H1 (cell line): Measurements from ENCODE around the gene NAV2. TPM values are rescaled to one million over a fixed set of nuclear protein-coding genes. Genes with fewer than 3 reads are reported as not detected.

Experiments
- CTCF ChIA-PET: fragments of 300-600 bp; sonication (Branson Sonifier 250); formaldehyde crosslinking; loops from one replicate; lab custom pipeline; 2021; ENCODE audit not compliant: partially characterized antibody; lab: Charles Lee
- POLR2A ChIA-PET: fragments of 300-600 bp; sonication (Branson Sonifier 250); formaldehyde crosslinking; loops from one replicate; lab custom pipeline; 2021; ENCODE audit warnings: inconsistent platforms; ENCODE audit not compliant: partially characterized antibody; lab: Charles Lee
- DNase-seq, 2 experiments: peaks; one replicate each; pipeline versions ENCODE4 v3.0.0 to v3.0.0-alpha.2; 2010 to 2022; ENCODE audit warnings: low spot score in 2 of 2, low read depth in 1 of 2, mixed read lengths in 1 of 2
- FAIRE-seq: peaks from 2 replicates; lab custom pipeline; 2011; peaks lifted over from hg19 to GRCh38; lab: Jason Lieb, UNC
- H2AFZ ChIP-seq: 2 replicates; pipeline ENCODE4 v1.8.1; 2012; ENCODE audit warnings: low read length, inconsistent platforms
- H2AK5ac ChIP-seq: 2 replicates; pipeline ENCODE4 v1.6.1; 2013; ENCODE audit warnings: low read depth, low read length
- H2BK120ac ChIP-seq: replicated peaks from 2 replicates; pipeline ENCODE3; 2013; ENCODE audit warnings: low read depth, low read length, inconsistent platforms
- H2BK12ac ChIP-seq: 2 replicates; pipeline ENCODE4 v1.6.1; 2013; ENCODE audit warnings: low read depth, low read length
- H2BK15ac ChIP-seq: 2 replicates; pipeline ENCODE4 v1.6.1; 2013; ENCODE audit warnings: low read length
- H2BK20ac ChIP-seq: 2 replicates; pipeline ENCODE4 v1.6.1; 2013; ENCODE audit warnings: low read length
- H2BK5ac ChIP-seq: 2 replicates; pipeline ENCODE4 v1.6.1; 2013; ENCODE audit warnings: low read depth, low read length
- H3K14ac ChIP-seq: 2 replicates; pipeline ENCODE4 v1.6.1; 2013; ENCODE audit warnings: inconsistent platforms; ENCODE audit not compliant: insufficient read length
- H3K18ac ChIP-seq: 2 replicates; pipeline ENCODE4 v1.6.1; 2013; ENCODE audit warnings: low read length; ENCODE audit errors: extremely low read depth
- H3K23ac ChIP-seq: 2 replicates; pipeline ENCODE4 v1.6.1; 2013; ENCODE audit warnings: inconsistent platforms; ENCODE audit not compliant: insufficient read length
- H3K23me2 ChIP-seq: 2 replicates; pipeline ENCODE4 v1.6.1; 2013; ENCODE audit warnings: low read depth, low read length
- H3K27ac ChIP-seq: 2 replicates; pipeline ENCODE4 v1.6.1; 2011; ENCODE audit warnings: low read depth, low read length, inconsistent platforms
- H3K27me3 ChIP-seq, 4 experiments: replicated peaks in 1 of 4; 1 replicate in 1 of 4; 2 replicates in 3 of 4; pipeline versions ENCODE4 v1.6.1 to v1.8.1; 2011 to 2013; ENCODE audit warnings: low read length in 3 of 4, mild to moderate bottlenecking in 3 of 4, inconsistent platforms in 2 of 4, mixed read lengths in 2 of 4, moderate library complexity in 1 of 4; ENCODE audit not compliant: control insufficient read depth in 3 of 4, insufficient read depth in 3 of 4; ENCODE audit errors: extremely low read depth in 1 of 4
- H3K36me3 ChIP-seq, 4 experiments: 2 replicates each; pipeline versions ENCODE4 v1.6.1 to v1.8.1; 2011 to 2013; ENCODE audit warnings: mild to moderate bottlenecking in 4 of 4, low read length in 3 of 4, moderate library complexity in 2 of 4, control low read depth in 1 of 4, inconsistent platforms in 1 of 4; ENCODE audit not compliant: insufficient read depth in 4 of 4, control insufficient read depth in 2 of 4
- H3K4ac ChIP-seq: replicated peaks from 2 replicates; pipeline ENCODE3; 2013; ENCODE audit warnings: low read length, low read depth, mixed read lengths, inconsistent platforms; ENCODE audit not compliant: insufficient read length
- H3K4me1 ChIP-seq, 4 experiments: replicated peaks in 1 of 4; 1 replicate in 1 of 4; 2 replicates in 3 of 4; pipeline versions ENCODE4 v1.6.1 to v1.8.1; 2011 to 2013; ENCODE audit warnings: low read length in 3 of 4, inconsistent platforms in 2 of 4, mixed read lengths in 1 of 4; ENCODE audit not compliant: insufficient read depth in 4 of 4, control insufficient read depth in 3 of 4
- H3K4me2 ChIP-seq, 2 experiments: 2 replicates each; pipeline versions ENCODE4 v1.6.1 to v1.8.1; 2011 to 2013; ENCODE audit warnings: low read depth in 2 of 2, low read length in 2 of 2, control low read depth in 1 of 2, inconsistent platforms in 1 of 2, mild to moderate bottlenecking in 1 of 2; ENCODE audit not compliant: insufficient read depth in 1 of 2
- H3K4me3 ChIP-seq, 4 experiments: fragments of 200-600, 300-600 bp in 1 of 4; sonication (generic), shearing (Covaris generic), sonication (Bioruptor Twin) in 1 of 4; 2 replicates each; pipeline versions ENCODE4 v1.5.1 to v1.8.1; 2011 to 2016; ENCODE audit warnings: low read length in 4 of 4, low read depth in 3 of 4, control low read depth in 2 of 4, inconsistent platforms in 2 of 4, mild to moderate bottlenecking in 2 of 4, mixed read lengths in 1 of 4, moderate library complexity in 1 of 4; ENCODE audit not compliant: insufficient read depth in 2 of 4; ENCODE audit errors: extremely low read depth in 1 of 4
- H3K56ac ChIP-seq: replicated peaks from 2 replicates; pipeline ENCODE3; 2013; ENCODE audit warnings: low read depth, mild to moderate bottlenecking, mixed read lengths, low read length, inconsistent platforms; ENCODE audit not compliant: insufficient read length
- H3K79me1 ChIP-seq: 2 replicates; pipeline ENCODE4 v1.6.1; 2013; ENCODE audit warnings: low read depth, low read length, control low read depth
- H3K79me2 ChIP-seq, 2 experiments: 2 replicates each; pipeline versions ENCODE4 v1.6.1 to v1.8.1; 2012 to 2013; ENCODE audit warnings: low read length in 2 of 2, mild to moderate bottlenecking in 2 of 2, inconsistent platforms in 1 of 2; ENCODE audit not compliant: insufficient read depth in 2 of 2, control insufficient read depth in 1 of 2
- H3K9ac ChIP-seq, 4 experiments: replicated peaks in 1 of 4; 1 replicate in 1 of 4; 2 replicates in 3 of 4; pipeline versions ENCODE4 v1.6.1 to v1.8.1; 2011 to 2013; ENCODE audit warnings: low read depth in 3 of 4, low read length in 3 of 4, control low read depth in 2 of 4, mild to moderate bottlenecking in 2 of 4, moderate library complexity in 2 of 4, inconsistent platforms in 1 of 4; ENCODE audit errors: extremely low read depth in 1 of 4
- H3K9me3 ChIP-seq, 2 experiments: 2 replicates each; pipeline versions ENCODE4 v1.6.1 to v1.8.1; 2012 to 2013; ENCODE audit warnings: mild to moderate bottlenecking in 2 of 2, moderate library complexity in 2 of 2, control low read depth in 1 of 2, inconsistent platforms in 1 of 2, low read depth in 1 of 2, low read length in 1 of 2, mixed read lengths in 1 of 2; ENCODE audit not compliant: insufficient read depth in 2 of 2
- H4K20me1 ChIP-seq, 2 experiments: replicated peaks in 1 of 2; 2 replicates each; pipeline versions ENCODE3 to v1.8.1; 2011 to 2013; ENCODE audit warnings: inconsistent platforms in 2 of 2, low read length in 2 of 2, mild to moderate bottlenecking in 1 of 2; ENCODE audit not compliant: insufficient read depth in 2 of 2, control insufficient read depth in 1 of 2
- H4K5ac ChIP-seq: 2 replicates; pipeline ENCODE4 v1.6.1; 2013; ENCODE audit warnings: low read length, low read depth, mixed read lengths, inconsistent platforms; ENCODE audit not compliant: insufficient read length
- H4K8ac ChIP-seq: 2 replicates; pipeline ENCODE4 v1.8.0; 2013; ENCODE audit warnings: mild to moderate bottlenecking, moderate library complexity, low read length, inconsistent platforms; ENCODE audit not compliant: insufficient read depth; ENCODE audit errors: extremely low read depth
- H4K91ac ChIP-seq: replicated peaks from 2 replicates; pipeline ENCODE3; 2013; ENCODE audit warnings: low read length, mixed read lengths, inconsistent platforms; ENCODE audit not compliant: insufficient read length
- CEBPB ChIP-seq: IDR thresholded peaks from 2 replicates; pipeline ENCODE4 v1.6.1; 2012; ENCODE audit warnings: low read depth, low read length
- TBP ChIP-seq: IDR thresholded peaks from 2 replicates; pipeline ENCODE4 v1.6.1; 2011; ENCODE audit warnings: low read depth, low read length, improper control_type of control experiment
- WGBS, 2 experiments: shearing (Covaris generic) in 1 of 2; methylation state at CpG; one replicate each; pipeline versions ENCODE4 v1.1.6 to v1.1.7; 2013 to 2015; ENCODE audit warnings: low lambda C conversion rate in 2 of 2, mixed read lengths in 2 of 2, inconsistent platforms in 1 of 2, low coverage in 1 of 2, missing lambda C conversion rate in 1 of 2; ENCODE audit not compliant: insufficient replicate concordance in 2 of 2, insufficient coverage in 1 of 2, insufficient read length in 1 of 2; ENCODE audit errors: extremely low coverage in 1 of 2, missing lambda C conversion rate in 1 of 2; 5-methylcytosine and 5-hydroxymethylcytosine counted together
- polyA plus RNA-seq, 7 experiments: library from polyadenylated mRNA; depleted of rRNA in 3 of 7; stranded (reverse) in 5 of 7; unstranded in 2 of 7; fragments of >200 nt in 5 of 7; fragments of 200-250 nt in 2 of 7; gene quantifications; 1 replicate in 5 of 7; 2 replicates in 1 of 7; 4 replicates in 1 of 7; pipeline versions ENCODE4 v1.2.1 to v1.2.3, GENCODE V29; 2011 to 2013; ENCODE audit warnings: missing spikeins in 2 of 7, mixed read lengths in 2 of 7
- total RNA-seq: library from RNA; stranded (reverse); fragmentation: NEBNext Ultra II Directional; extraction: Animal tissue kit (Norgen Biotek cat#: 25700); gene quantifications from 2 replicates; pipeline ENCODE4 v1.2.1, GENCODE V29; 2021

The NAV2 gene
- total and polyA plus RNA-seq, 2 of the 8 experiments (the other 6 are each of a cell fraction or from before 2014, with no cell fraction given): 35.6 to 73.6 TPM

GRCh38 chr11:19683862-19684491 is 28.7 kb upstream of the NAV2 start:
- Histone ChIP-seq H3K23me2 (no peaks in the 10 kb centered on the region), H2AK5ac (no peak overlapping the region), H3K4me1 (peaks cover 1 to 9% (median 4%) of the 10 kb centered on the region in 4 experiments; a peak in 5 of 7 replicates), H3K4ac (no peak overlapping the region), H3K79me1 (no peaks in the 10 kb centered on the region), H3K56ac (no peak overlapping the region), H3K4me2 (no peak overlapping the region), H3K79me2 (no peaks in the 10 kb centered on the region), H3K36me3 (no peaks in the 10 kb centered on the region), H3K14ac (no peak overlapping the region), H3K4me3 (no peak overlapping the region), H2AFZ (no peak overlapping the region), H3K27ac (no peak overlapping the region), H2BK120ac (no peak overlapping the region), H2BK12ac (no peak overlapping the region), H3K27me3 (no peaks in the 10 kb centered on the region; a peak in 1 of 7 replicates), H3K9ac (no peak overlapping the region), H3K9me3 (no peaks in the 10 kb centered on the region), H3K18ac (no peak overlapping the region), H4K20me1 (peaks cover 0 to 2% of the 10 kb centered on the region in 2 experiments), H4K91ac (no peak overlapping the region), H4K8ac (no peak overlapping the region), H2BK5ac (no peak overlapping the region), H2BK20ac (no peak overlapping the region), H4K5ac (no peak overlapping the region), H2BK15ac (no peak overlapping the region), H3K23ac (no peak overlapping the region)
- DNase-seq (no peak), FAIRE-seq (no peak)
- ChIA-PET POLR2A (interaction anchor here (1.2 kb wide), 1 partner anchor 28 kb away, joined by 4 read pairs; the partner anchor contains the start of gene NAV2), CTCF (interaction anchor here (0.6 to 2.1 kb wide), 3 partner anchors 9 to 78 kb away, joined by 3 to 7 read pairs (median 4); no protein-coding TSS in a partner anchor)
- WGBS, 2 experiments: 88% methylated on average over 2 of the region's 2 CpGs; no CpG with 5 or more reads in 1 of the 2 experiments
- TF ChIP-seq TBP (no peak), CEBPB (peak; percentile 71; the same call in 1 of the 2 replicates)
